NCI-H460 (cell line): ENCODE measurements around the gene VRK3. TPM values are rescaled to one million over a fixed set of nuclear protein-coding genes. Genes with fewer than 3 reads are reported as not detected.

Source experiments
- DNase-seq: peaks from one replicate; pipeline ENCODE4 v3.0.0-alpha.2; 2016; ENCODE audit warnings: low read depth; ENCODE audit errors: extremely low read depth
- total RNA-seq: library from RNA; depleted of rRNA; stranded (reverse); fragments of >200 nt; shearing (Covaris generic); gene quantifications from 2 replicates; pipeline ENCODE4 v1.2.3, GENCODE V29; 2014; rRNA removed

Gene VRK3
- total RNA-seq, 1 experiment from 2014 or later = 19.4 TPM

DNA sequence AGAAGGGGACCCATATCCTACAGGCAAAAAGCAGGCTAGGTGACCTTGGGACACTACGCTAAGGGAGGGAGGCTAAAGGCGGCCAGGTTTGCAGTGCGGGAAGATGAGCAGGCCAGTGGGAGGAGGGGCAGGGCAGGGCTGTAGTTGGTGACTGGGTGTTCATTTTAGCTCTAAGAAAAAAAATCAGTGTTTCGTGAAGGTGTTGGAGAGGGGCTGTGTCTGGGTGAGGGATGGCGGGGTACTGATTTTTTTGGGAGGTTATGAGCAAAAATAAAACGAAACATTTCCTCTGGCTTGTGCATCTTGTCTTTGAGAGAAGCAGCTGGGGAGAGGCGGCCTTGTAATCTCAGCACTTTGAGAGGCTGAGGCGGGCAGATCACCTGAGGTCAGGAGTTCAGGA lies 91.5 kb downstream of the VRK3 start:
- no peak for DNase-seq

DNA sequence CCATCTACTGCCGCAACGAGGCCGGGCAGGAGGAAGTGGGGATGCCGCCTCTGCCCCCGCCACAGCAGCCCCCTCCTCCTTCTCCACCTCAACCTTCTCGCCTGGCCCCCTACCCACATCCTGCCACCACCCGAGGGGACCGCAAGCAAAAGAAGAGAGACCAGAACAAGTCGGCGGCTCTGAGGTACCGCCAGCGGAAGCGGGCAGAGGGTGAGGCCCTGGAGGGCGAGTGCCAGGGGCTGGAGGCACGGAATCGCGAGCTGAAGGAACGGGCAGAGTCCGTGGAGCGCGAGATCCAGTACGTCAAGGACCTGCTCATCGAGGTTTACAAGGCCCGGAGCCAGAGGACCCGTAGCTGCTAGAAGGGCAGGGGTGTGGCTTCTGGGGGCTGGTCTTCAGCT lies 92.4 kb downstream of the VRK3 start:
- no peak for DNase-seq

GRCh38 chr19:49932041-49932451 lies 93.1 kb downstream of the VRK3 start:
- no peak for DNase-seq

GRCh38 chr19:49931293-49932040 lies 93.7 kb downstream of the VRK3 start:
- DNase-seq = no peak

- DNase-seq = no peak
Measured at GRCh38 chr19:49930483-49931011, 94.6 kb downstream of the VRK3 start.

GRCh38 chr19:49929611-49930482 lies 95.3 kb downstream of the VRK3 start:
- DNase-seq = peak; percentile 90

DNA sequence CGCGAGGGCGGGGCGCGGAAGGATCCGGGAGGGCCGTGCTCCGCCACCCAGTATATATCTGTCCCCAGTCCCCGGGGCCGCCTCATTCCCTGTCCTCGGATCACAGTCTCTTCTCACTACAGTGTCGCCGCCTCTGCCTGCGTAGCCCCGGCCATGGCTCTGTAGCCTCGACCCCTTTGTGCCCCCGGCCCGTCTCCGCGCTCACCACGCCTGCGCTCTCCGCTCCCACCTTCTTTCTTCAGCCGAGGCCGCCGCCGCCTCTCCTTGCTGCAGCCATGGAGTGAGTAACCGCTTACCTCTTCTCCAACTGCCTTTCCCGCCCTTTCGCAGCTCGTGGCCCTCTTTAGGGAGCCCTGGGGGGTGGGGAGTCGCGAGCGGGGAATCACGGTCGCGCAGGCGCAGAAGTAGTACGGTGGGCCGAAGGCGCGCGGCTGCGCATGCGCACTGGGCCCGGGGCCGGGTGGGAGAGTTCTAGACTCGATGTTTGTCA lies 96.0 kb downstream of the VRK3 start, which contains the start of the genes ATF5 and NUP62:
TSS of gene ATF5 (plus strand) at position 85 of the 490 bp plus-strand sequence. CDS start 1,646 bp downstream, outside the sequence.
TSS of gene NUP62 (minus strand) at position 384 of the 490 bp plus-strand sequence. CDS start 19,697 bp downstream, outside the sequence.
- DNase-seq = peak; percentile 60

DNA sequence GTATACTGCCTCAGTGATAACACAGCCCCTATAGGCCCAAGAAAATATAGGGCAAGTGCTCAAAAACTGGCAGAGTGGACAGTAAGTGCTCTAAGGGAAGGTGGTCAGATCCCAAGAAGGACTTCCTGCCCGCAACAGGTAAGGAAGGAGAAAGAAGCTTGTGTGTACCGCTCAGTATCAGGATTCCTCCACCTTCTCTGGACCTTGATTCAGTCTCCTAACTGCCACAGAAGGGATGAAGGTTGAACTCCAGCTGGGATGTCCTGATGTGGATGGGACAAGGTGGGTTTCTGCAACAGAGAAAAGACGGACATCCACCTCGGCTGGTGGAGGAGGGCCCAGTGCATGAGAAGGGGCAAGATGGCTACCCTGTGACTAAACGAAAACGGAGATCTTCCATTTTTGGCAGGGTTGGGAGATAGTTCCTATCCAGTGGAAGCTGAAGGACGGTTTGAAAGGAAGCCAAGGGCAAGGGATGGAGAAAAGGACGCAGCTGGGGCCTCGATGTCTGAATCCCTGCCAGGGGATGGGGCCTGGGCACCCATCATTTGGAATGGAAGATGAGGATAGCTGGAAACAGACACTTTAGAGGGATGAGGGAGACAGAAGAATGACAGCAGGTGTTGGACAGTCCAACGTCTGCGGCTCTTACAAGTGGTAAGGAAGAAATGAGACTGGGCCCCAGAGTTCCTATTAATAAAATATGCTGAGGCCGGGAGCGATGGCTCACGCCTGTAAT lies 97.5 kb downstream of the VRK3 start:
- DNase-seq = no peak

DNA sequence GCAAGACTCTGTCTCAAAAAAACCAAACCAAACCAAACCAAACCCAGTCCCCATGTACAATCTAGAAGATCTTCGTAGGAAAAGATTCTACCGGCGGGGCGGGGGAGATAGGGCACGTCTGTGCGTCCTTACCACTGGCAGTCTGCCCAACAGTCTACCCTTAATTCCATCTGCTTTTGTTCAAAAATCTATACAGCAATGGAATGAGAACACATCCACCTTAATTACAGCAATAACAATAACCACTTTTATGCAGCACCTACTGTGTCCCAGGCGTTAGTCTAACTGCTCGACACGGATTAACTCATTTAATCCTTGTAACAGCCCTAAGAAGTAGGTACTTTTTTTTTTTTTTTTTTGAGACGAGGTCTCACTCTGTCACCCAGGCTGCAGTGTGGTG lies 98.7 kb downstream of the VRK3 start:
- no peak for DNase-seq

Other genes starting within 250 kb of the VRK3 start
- 0.14 and 1.0 TPM in 2 replicates for gene FUZ, start 212.1 kb downstream of the VRK3 start, total RNA-seq
- 12.5 and 13.4 TPM in 2 replicates for gene MED25, start 207.1 kb downstream of the VRK3 start, total RNA-seq
- 24.9 and 25.8 TPM in 2 replicates for gene PTOV1, start 174.2 kb downstream of the VRK3 start, total RNA-seq
- gene PNKP, start 157.8 kb downstream of the VRK3 start, total RNA-seq = 22.3 and 31.4 TPM in 2 replicates
- 16.2 and 17.0 TPM in 2 replicates for gene AKT1S1, start 148.0 kb downstream of the VRK3 start, total RNA-seq
- 6.9 and 9.5 TPM in 2 replicates for gene TBC1D17, start 147.7 kb downstream of the VRK3 start, total RNA-seq
- gene IL4I1, start 128.5 kb downstream of the VRK3 start, total RNA-seq = not detected in 2 replicates
- 21.7 and 22.5 TPM in 2 replicates for gene ATF5, start 96.2 kb downstream of the VRK3 start, total RNA-seq
- 20.5 and 22.3 TPM in 2 replicates for gene NUP62, start 95.9 kb downstream of the VRK3 start, total RNA-seq
- gene SIGLEC11, start 64.2 kb downstream of the VRK3 start, total RNA-seq = not detected in 2 replicates
- gene ZNF473, start 633 bp upstream of the VRK3 start, total RNA-seq = 9.3 and 9.5 TPM in 2 replicates
- not detected in 2 replicates for gene IZUMO2, start 137.9 kb upstream of the VRK3 start, total RNA-seq
- 2.6 and 3.0 TPM in 2 replicates for gene MYH14, start 178.2 kb upstream of the VRK3 start, total RNA-seq